Tibial nerve (tissue), 4 donors: ENCODE data around the gene AKT2. TPM values are rescaled to one million over a fixed set of nuclear protein-coding genes. Genes with fewer than 3 reads are reported as not detected.

ENCODE experiments used
- DNase-seq, 2 donors: peaks; one replicate each; pipeline ENCODE4 v3.0.0-alpha.2; 2019; ENCODE audit warnings: low spot score in 2 of 2
- H3K27ac ChIP-seq, 4 donors: fragments of 200-600 bp; sonication (generic) in 3 of 4; one replicate each; pipeline ENCODE4 v1.5.1; 2017 to 2019; ENCODE audit warnings: mild to moderate bottlenecking in 1 of 4
- H3K27me3 ChIP-seq, 2 donors: fragments of 200-600 bp; sonication (generic) in 1 of 2; one replicate each; pipeline versions ENCODE4 v1.5.1 to v1.6.0; 2017 to 2019
- H3K36me3 ChIP-seq, 3 donors: fragments of 200-600 bp; sonication (generic); one replicate each; pipeline ENCODE4 v1.5.1; 2018 to 2019
- H3K4me1 ChIP-seq, 4 donors: fragments of 200-600 bp; sonication (generic) in 3 of 4; one replicate each; pipeline ENCODE4 v1.5.1; 2017 to 2019
- H3K4me3 ChIP-seq, 4 donors: fragments of 200-600 bp; sonication (generic) in 3 of 4; one replicate each; pipeline ENCODE4 v1.5.1; 2017 to 2019; ENCODE audit warnings: mild to moderate bottlenecking in 1 of 4, moderate library complexity in 1 of 4
- H3K9me3 ChIP-seq, 4 donors: fragments of 200-600 bp; sonication (generic) in 3 of 4; one replicate each; pipeline ENCODE4 v1.5.1; 2017 to 2019
- CTCF ChIP-seq, 5 experiments: fragments of 200-600 bp in 3 of 5; fragments of 450-650 bp in 2 of 5; sonication (generic) in 3 of 5; IDR thresholded peaks; one replicate each; pipeline ENCODE4 v1.5.1; 2016 to 2019; ENCODE audit warnings: antibody characterized with exemption in 5 of 5, mild to moderate bottlenecking in 3 of 5, moderate library complexity in 2 of 5
- EP300 ChIP-seq, 2 donors: sonication (generic); formaldehyde crosslinking; IDR thresholded peaks; one replicate each; pipeline ENCODE4 v1.6.1; 2017; ENCODE audit warnings: antibody characterized with exemption in 2 of 2, mild to moderate bottlenecking in 1 of 2
- POLR2A ChIP-seq, 2 donors: fragments of 450-650 bp; IDR thresholded peaks; one replicate each; pipeline ENCODE4 v1.6.1; 2017; ENCODE audit warnings: antibody characterized with exemption in 2 of 2, mild to moderate bottlenecking in 2 of 2, moderate library complexity in 2 of 2
- WGBS, 2 donors: methylation state at CpG; one replicate each; pipeline ENCODE4 v1.1.5; 2018; 5-methylcytosine and 5-hydroxymethylcytosine counted together
- total RNA-seq, 4 donors: library from RNA; depleted of rRNA; stranded (reverse); fragments of >200 nt; gene quantifications; one replicate each; pipeline ENCODE4 v1.1.0, GENCODE V29; 2016

Gene AKT2
- total RNA-seq, 4 donors from 2014 or later = 93.3 to 161 (median 121) TPM

DNA sequence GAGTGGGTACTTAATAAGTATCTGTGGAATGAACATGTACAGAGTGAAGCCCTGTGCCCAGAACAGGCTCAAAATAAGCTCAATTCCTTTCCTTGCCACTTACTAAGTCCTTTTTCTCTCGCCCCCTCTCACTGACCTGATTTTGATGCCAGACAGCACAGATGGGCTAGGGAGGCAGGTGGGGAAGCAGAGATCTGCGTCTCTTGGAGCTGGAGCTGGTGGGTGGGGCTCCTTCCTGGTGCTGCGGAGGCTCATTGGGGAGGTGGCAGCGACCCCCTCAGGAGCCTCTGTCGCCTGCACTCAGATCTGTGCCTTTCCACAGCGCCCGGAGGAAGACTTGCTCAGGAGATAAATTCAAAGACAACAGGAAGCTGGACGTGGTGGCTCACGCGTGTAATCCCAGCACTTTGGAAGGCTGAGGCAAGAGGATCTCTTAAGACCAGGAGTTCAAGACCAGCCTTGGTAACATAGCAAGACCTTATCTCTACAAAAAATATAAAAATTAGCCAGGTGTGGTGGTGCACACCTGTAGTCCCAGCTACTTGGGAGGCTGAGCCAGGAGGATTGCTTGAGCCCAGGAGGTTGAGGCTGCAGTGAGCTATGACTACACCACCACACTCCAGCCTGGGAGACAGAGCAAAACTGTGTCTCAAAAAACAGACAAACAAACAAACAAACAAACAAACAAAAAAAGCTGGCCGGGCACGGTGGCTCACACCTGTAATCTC is 14.6 kb downstream of the AKT2 start:
- WGBS, 2 donors = 76 to 81% methylated on average over 12 of the region's 12 CpGs
- Histone ChIP-seq H3K4me1 (peaks cover 0 to 84% (median 17%) of the 10 kb centered on the region in 4 donors), H3K9me3 (no peaks in the 10 kb centered on the region), H3K36me3 (peaks cover 0 to 31% (median 0%) of the 10 kb centered on the region in 3 donors), H3K27ac (no peak overlapping the region), H3K27me3 (no peaks in the 10 kb centered on the region), H3K4me3 (no peak overlapping the region)
- no peak for TF ChIP-seq POLR2A (IDR thresholded peaks at IDR 0.05)
- TF ChIP-seq CTCF (IDR thresholded peaks at IDR 0.05) = no peak
- no peak for TF ChIP-seq EP300 (IDR thresholded peaks at IDR 0.05)
- no peak for DNase-seq

- no peak for DNase-seq
- Histone ChIP-seq H3K36me3 (peaks cover 0 to 40% (median 0%) of the 10 kb centered on the region in 3 donors), H3K9me3 (no peaks in the 10 kb centered on the region), H3K4me1 (peaks cover 0 to 74% (median 7%) of the 10 kb centered on the region in 4 donors), H3K27me3 (no peaks in the 10 kb centered on the region), H3K27ac (no peak overlapping the region), H3K4me3 (no peak overlapping the region)
- 88 to 89% methylated on average over 11 of the region's 11 CpGs for WGBS, 2 donors
- no peak for TF ChIP-seq CTCF (IDR thresholded peaks at IDR 0.05)
- TF ChIP-seq EP300 (IDR thresholded peaks at IDR 0.05) = no peak
- no peak for TF ChIP-seq POLR2A (IDR thresholded peaks at IDR 0.05)
These were observed 15.8 kb downstream of the AKT2 start for GRCh38 chr19:40269216-40269940.

DNA sequence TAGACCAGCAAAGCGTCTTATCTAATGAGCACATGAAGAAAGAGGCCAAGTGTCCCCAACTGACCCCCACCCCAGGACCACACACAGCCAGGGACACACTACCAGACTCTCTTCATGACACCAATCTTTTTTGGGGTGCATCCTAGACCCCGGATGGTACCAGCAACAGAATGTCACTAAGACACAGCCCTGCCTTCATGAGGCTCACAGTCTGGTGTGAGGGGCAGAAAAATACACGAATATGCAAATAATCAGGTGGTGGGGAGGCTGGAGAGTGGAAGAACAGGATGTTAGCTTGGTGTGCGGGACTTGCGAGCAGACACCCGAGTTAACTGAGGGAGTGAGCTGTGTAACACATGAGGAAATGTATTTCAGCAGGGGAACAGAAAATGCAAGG is 17.5 kb downstream of the AKT2 start:
- peaks cover 0 to 57% (median 0%) of the 10 kb centered on the region in 4 donors for H3K4me1 ChIP-seq
- TF ChIP-seq POLR2A (IDR thresholded peaks at IDR 0.05) = no peak
- no peak for TF ChIP-seq CTCF (IDR thresholded peaks at IDR 0.05)
- TF ChIP-seq EP300 (IDR thresholded peaks at IDR 0.05) = no peak
- no peaks in the 10 kb centered on the region for H3K9me3 ChIP-seq
- DNase-seq = no peak
- no peak overlapping the region for H3K27ac ChIP-seq
- H3K4me3 ChIP-seq = no peak overlapping the region
- H3K36me3 ChIP-seq = peaks cover 0 to 58% (median 0%) of the 10 kb centered on the region in 3 donors
- WGBS, 2 donors = 80 to 82% methylated on average over 6 of the region's 6 CpGs
- no peaks in the 10 kb centered on the region for H3K27me3 ChIP-seq

DNA sequence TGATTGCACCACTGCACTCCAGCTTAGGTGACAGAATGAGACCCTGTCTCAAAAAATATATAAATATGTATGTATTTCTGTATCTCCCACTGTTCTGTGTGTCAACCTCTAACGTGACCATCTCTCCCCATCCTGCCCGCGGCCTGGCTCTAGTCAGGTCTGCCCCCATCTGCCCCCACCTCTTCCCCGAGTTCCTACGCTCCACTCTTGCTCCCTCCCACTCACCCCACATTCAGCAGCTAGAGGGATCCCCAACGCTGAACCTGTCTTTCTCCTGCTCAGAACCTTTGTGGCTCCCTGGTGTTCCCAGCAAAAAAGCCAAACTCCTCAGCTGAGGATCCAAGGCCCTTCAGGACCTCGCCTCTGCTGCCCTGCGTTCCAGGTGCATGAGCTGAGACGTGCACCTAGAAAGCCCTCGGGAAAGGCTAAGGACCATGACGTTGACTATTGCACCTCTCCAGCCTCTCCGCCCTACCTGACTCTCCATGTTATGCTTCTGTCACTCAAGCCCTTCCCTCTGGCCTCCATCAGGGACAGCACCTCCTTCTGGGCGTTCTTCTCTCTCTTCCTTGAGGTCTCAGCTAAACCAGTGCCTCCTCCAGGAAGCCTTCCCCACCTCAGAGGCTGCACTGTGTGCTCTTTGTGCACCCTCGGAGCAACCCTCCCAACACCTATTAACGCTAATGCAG is 18.1 kb downstream of the AKT2 start:
- H3K27me3 ChIP-seq = no peaks in the 10 kb centered on the region
- TF ChIP-seq POLR2A (IDR thresholded peaks at IDR 0.05) (no peak), EP300 (IDR thresholded peaks at IDR 0.05) (no peak), CTCF (IDR thresholded peaks at IDR 0.05) (no peak)
- WGBS, 2 donors = 76 to 81% methylated on average over 15 of the region's 15 CpGs
- no peaks in the 10 kb centered on the region for H3K9me3 ChIP-seq
- no peak overlapping the region for H3K4me3 ChIP-seq
- H3K36me3 ChIP-seq = peaks cover 0 to 60% (median 0%) of the 10 kb centered on the region in 3 donors
- H3K4me1 ChIP-seq = peaks cover 0 to 53% (median 0%) of the 10 kb centered on the region in 4 donors
- DNase-seq = no peak
- H3K27ac ChIP-seq = no peak overlapping the region
